Activated CD4-positive, alpha-beta T cell treated with anti-CD3 and anti-CD28 coated beads, Interleukin-2, Interleukin-6, amounts not matched to agents 100 ng/mL and 50 ng/mL, durations not matched to agents 16 hours and 8 hours (primary cell): Measurements from ENCODE around the gene ZNF574.

Experiments used
- DNase-seq: peaks from one replicate; pipeline ENCODE4 v3.0.0-alpha.2; 2020

The ZNF574 gene

DNA sequence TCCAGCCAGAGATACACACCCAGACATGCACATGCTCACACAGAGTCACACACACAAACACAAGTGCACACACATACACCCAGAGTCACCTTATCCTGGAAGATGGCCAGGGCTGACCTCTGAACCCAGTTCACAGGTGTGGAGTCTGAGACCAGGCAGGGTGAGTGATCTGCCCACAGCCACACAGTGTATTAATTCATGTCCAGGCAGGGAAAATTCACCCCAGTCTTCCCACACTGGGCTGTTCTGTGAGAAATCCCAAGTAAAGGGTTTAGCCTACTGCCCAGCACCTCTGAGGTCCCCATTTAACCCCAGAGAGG lies 54.2 kb downstream of the ZNF574 start:
- DNase-seq: no peak
